DND-41 (cell line): ENCODE results near the gene EIF2S2.

Experiments used
- ATAC-seq: fragments of 200-7000 bp; cut with Tn5 transposase; 3 replicates; pipeline ENCODE4 v1.9.1; 2021; ENCODE audit warnings: low read depth; ENCODE audit not compliant: insufficient read depth
- DNase-seq: peaks from one replicate; pipeline ENCODE4 v3.0.0-alpha.2; 2020
- H2AFZ ChIP-seq: 2 replicates; pipeline ENCODE4 v1.6.0; 2012; ENCODE audit warnings: low read depth, low read length
- H3K27ac ChIP-seq: 2 replicates; pipeline ENCODE4 v1.5.1; 2012; ENCODE audit warnings: low read length, inconsistent platforms
- H3K27me3 ChIP-seq: fragments of 200-600 bp; sonication (generic); 2 replicates; pipeline ENCODE4 v1.6.0; 2012; ENCODE audit warnings: low read length, mild to moderate bottlenecking, inconsistent platforms; ENCODE audit not compliant: insufficient read depth, poor library complexity
- H3K36me3 ChIP-seq: 2 replicates; pipeline ENCODE4 v1.5.1; 2012; ENCODE audit warnings: low read length, inconsistent platforms; ENCODE audit not compliant: insufficient read depth
- H3K4me1 ChIP-seq: 2 replicates; pipeline ENCODE4 v1.5.1; 2012; ENCODE audit warnings: mild to moderate bottlenecking, low read length; ENCODE audit not compliant: insufficient read depth
- H3K4me2 ChIP-seq: 2 replicates; pipeline ENCODE4 v1.6.0; 2012; ENCODE audit warnings: mild to moderate bottlenecking, moderate library complexity, low read length, inconsistent platforms; ENCODE audit not compliant: insufficient read depth
- H3K4me3 ChIP-seq, 2 experiments: fragments of 200-600 bp in 1 of 2; shearing (Covaris generic) in 1 of 2; 2 replicates each; pipeline ENCODE4 v1.5.1; 2012 to 2016; ENCODE audit warnings: inconsistent platforms in 2 of 2, low read length in 2 of 2, mild to moderate bottlenecking in 2 of 2, low read depth in 1 of 2, moderate library complexity in 1 of 2
- H3K79me2 ChIP-seq: 2 replicates; pipeline ENCODE4 v1.6.0; 2012; ENCODE audit warnings: low read length, inconsistent platforms; ENCODE audit not compliant: insufficient read depth
- H3K9ac ChIP-seq: 2 replicates; pipeline ENCODE4 v1.6.0; 2012; ENCODE audit warnings: low read depth, mild to moderate bottlenecking, inconsistent platforms, low read length, moderate library complexity
- H3K9me3 ChIP-seq: 2 replicates; pipeline ENCODE4 v1.5.1; 2012; ENCODE audit warnings: low read length, moderate library complexity, mild to moderate bottlenecking, inconsistent platforms; ENCODE audit not compliant: insufficient read depth, severe bottlenecking
- H4K20me1 ChIP-seq: 2 replicates; pipeline ENCODE4 v1.6.0; 2012; ENCODE audit warnings: low read length; ENCODE audit not compliant: insufficient read depth
- EZH2 ChIP-seq: IDR thresholded peaks from 3 replicates; pipeline ENCODE4 v1.6.1; 2012; ENCODE audit warnings: borderline replicate concordance, low read depth, mild to moderate bottlenecking, moderate library complexity, low read length, inconsistent platforms; ENCODE audit not compliant: severe bottlenecking
- TF ChIP-seq, protein P1 (sequence below): IDR thresholded peaks from 2 replicates; pipeline ENCODE4 v1.5.1; 2012; ENCODE audit warnings: borderline replicate concordance, low read length, moderate library complexity, mild to moderate bottlenecking; ENCODE audit not compliant: poor library complexity, severe bottlenecking; ENCODE audit errors: extremely low read depth

Gene EIF2S2

DNA sequence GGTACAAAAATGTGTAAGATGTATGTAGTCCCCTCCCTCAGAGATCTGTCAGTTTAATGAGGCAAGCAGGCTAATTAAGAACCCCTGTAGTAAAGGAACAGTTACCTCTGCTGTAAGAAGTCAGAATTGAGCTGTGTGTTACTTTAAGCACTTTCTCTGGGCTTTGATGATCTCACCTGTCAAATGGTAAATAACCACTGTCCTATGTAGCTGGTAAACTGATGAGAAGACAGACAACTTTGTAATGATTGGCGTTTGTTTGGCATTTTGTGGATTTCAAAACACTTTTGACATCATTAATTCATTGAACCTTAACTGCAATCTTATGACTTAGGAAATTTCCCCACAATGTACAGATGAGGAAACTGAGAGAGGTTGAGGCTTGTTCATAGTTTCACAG, 62.7 kb downstream of the EIF2S2 start:
- Histone ChIP-seq H3K9me3 (no peaks in the 10 kb centered on the region), H3K79me2 (peaks cover 99% of the 10 kb centered on the region), H3K4me2 (no peak overlapping the region), H2AFZ (no peak overlapping the region), H3K4me3 (no peak overlapping the region), H3K27me3 (no peaks in the 10 kb centered on the region), H4K20me1 (peaks cover 95% of the 10 kb centered on the region), H3K36me3 (peaks cover 32% of the 10 kb centered on the region), H3K27ac (no peak overlapping the region), H3K4me1 (no peaks in the 10 kb centered on the region), H3K9ac (no peak overlapping the region)
- ATAC-seq (no peak), DNase-seq (no peak)
- TF ChIP-seq, protein P1, sequence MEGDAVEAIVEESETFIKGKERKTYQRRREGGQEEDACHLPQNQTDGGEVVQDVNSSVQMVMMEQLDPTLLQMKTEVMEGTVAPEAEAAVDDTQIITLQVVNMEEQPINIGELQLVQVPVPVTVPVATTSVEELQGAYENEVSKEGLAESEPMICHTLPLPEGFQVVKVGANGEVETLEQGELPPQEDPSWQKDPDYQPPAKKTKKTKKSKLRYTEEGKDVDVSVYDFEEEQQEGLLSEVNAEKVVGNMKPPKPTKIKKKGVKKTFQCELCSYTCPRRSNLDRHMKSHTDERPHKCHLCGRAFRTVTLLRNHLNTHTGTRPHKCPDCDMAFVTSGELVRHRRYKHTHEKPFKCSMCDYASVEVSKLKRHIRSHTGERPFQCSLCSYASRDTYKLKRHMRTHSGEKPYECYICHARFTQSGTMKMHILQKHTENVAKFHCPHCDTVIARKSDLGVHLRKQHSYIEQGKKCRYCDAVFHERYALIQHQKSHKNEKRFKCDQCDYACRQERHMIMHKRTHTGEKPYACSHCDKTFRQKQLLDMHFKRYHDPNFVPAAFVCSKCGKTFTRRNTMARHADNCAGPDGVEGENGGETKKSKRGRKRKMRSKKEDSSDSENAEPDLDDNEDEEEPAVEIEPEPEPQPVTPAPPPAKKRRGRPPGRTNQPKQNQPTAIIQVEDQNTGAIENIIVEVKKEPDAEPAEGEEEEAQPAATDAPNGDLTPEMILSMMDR, result no peak
- no peak for TF ChIP-seq EZH2

DNA sequence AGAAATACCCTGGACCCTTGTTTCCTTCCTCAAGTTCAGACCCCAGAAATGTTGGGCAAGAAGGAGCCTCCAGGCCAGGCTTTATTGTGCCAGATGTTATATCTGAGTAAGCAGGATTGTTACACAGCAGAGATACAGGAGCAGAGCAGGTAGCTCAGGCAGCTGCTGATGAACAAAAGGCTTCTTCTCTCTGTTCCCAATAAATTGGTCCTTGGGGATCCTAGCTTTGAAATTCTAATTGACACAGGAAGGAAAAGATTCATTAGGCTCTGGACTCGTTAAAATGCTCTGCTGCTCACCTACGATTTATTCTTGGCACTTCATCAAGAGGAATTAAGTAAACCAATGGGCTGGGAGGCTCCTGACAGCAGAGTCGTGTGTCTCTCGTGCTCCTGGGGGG, 64.1 kb downstream of the EIF2S2 start:
- Histone ChIP-seq H3K4me2 (no peak overlapping the region), H3K4me1 (no peaks in the 10 kb centered on the region), H3K36me3 (peaks cover 47% of the 10 kb centered on the region), H4K20me1 (peaks cover 95% of the 10 kb centered on the region), H3K27me3 (no peaks in the 10 kb centered on the region), H3K4me3 (no peak overlapping the region), H3K9ac (no peak overlapping the region), H3K27ac (no peak overlapping the region), H3K79me2 (peaks cover 99% of the 10 kb centered on the region), H2AFZ (no peak overlapping the region), H3K9me3 (no peaks in the 10 kb centered on the region)
- no peak for DNase-seq
- no peak for ATAC-seq
- TF ChIP-seq, protein P1, result no peak
- no peak for TF ChIP-seq EZH2

DNA sequence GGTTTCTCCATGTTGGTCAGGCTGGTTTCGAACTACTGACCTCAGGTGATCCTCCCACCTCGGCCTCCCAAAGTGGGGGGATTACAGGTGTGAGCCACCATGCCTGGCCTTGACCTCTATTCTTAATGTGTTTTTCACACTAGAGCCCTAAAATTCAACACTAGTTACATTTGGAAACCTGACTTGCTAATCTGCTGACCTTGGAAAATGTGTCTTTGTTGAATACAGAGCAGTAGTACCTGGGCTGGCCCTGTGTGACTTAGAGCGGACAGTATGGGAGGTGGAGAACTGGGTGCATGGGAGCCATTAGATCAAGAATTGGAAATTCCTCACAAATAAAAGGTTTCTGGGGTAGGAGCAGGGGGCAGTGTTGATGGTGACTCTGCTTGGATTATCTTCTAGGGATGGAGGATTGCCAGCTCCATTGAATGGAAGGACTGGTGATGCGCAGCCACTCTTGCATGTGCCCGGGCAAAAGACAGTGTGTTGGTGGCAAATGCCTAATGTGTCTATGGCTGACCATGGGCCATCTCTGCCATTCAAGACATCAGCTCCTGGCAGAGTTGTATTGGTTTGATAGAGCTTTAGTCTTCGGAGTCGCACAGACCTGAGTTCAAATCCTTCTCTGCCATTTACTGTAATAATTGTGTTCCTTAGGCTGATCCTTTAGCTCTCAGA, 64.9 kb downstream of the EIF2S2 start:
- Histone ChIP-seq H3K27me3 (no peaks in the 10 kb centered on the region), H3K9ac (no peak overlapping the region), H2AFZ (no peak overlapping the region), H3K9me3 (no peaks in the 10 kb centered on the region), H4K20me1 (peaks cover 95% of the 10 kb centered on the region), H3K4me3 (no peak overlapping the region), H3K4me2 (no peak overlapping the region), H3K27ac (no peak overlapping the region), H3K4me1 (no peaks in the 10 kb centered on the region), H3K36me3 (peaks cover 53% of the 10 kb centered on the region), H3K79me2 (peaks cover 99% of the 10 kb centered on the region)
- DNase-seq, result no peak
- no peak for TF ChIP-seq EZH2
- TF ChIP-seq, protein P1, result no peak
- ATAC-seq, result no peak
